GM19455 (cell line): Measurements from ENCODE around the gene GABRP.
"Not testable (repeated sequence)": the region's sequence is repeated elsewhere in the genome, so short reads cannot be mapped to it uniquely, and the experiment has no call there.

ENCODE experiments used
- ATAC-seq: cut with Tn5 transposase; IDR thresholded peaks from one replicate; pipeline ENCODE4 v1.9.1; 2021; ENCODE audit not compliant: unreplicated experiment

Gene GABRP

GRCh38 chr5:170783498-170784247 lies at the start of gene GABRP:
Gene GABRP (plus strand): TSS chr5:170783725. CDS start chr5:170788616, 4,891 bp downstream.
- no peak for ATAC-seq

- no peak for ATAC-seq
These were observed 46.6 kb upstream of the GABRP start for GRCh38 chr5:170736966-170737365.

GRCh38 chr5:170737591-170737990 lies 45.9 kb upstream of the GABRP start:
- ATAC-seq = no peak

- no peak for ATAC-seq
These were observed 44.7 kb upstream of the GABRP start for GRCh38 chr5:170738840-170739239.

GRCh38 chr5:170739446-170739845 lies 44.1 kb upstream of the GABRP start:
- no peak for ATAC-seq

GRCh38 chr5:170740551-170741205 lies 42.8 kb upstream of the GABRP start:
- ATAC-seq = no peak

- no peak for ATAC-seq
These were observed 41.7 kb upstream of the GABRP start for GRCh38 chr5:170741801-170742200.

- ATAC-seq = no peak
These were observed 39.7 kb upstream of the GABRP start for GRCh38 chr5:170743876-170744212.

- ATAC-seq = no peak
These were observed 37.9 kb upstream of the GABRP start for GRCh38 chr5:170745481-170746071.

- ATAC-seq = no peak
These were observed 37.2 kb upstream of the GABRP start for GRCh38 chr5:170746075-170746960.

- no peak for ATAC-seq
These were observed 36.6 kb upstream of the GABRP start for GRCh38 chr5:170746961-170747340.

- no peak for ATAC-seq
These were observed 36.2 kb upstream of the GABRP start for GRCh38 chr5:170747357-170747756.

GRCh38 chr5:170747851-170748250 lies 35.7 kb upstream of the GABRP start:
- ATAC-seq = no peak

- ATAC-seq = no peak
These were observed 34.5 kb upstream of the GABRP start for GRCh38 chr5:170748951-170749471.

- ATAC-seq = no peak
These were observed 33.6 kb upstream of the GABRP start for GRCh38 chr5:170749911-170750431.

- ATAC-seq = no peak
These were observed 32.7 kb upstream of the GABRP start for GRCh38 chr5:170750791-170751190.

- no peak for ATAC-seq
These were observed 31.9 kb upstream of the GABRP start for GRCh38 chr5:170751631-170752030.

- ATAC-seq = no peak
These were observed 31.0 kb upstream of the GABRP start for GRCh38 chr5:170752257-170753215.

- ATAC-seq = no peak
These were observed 30.2 kb upstream of the GABRP start for GRCh38 chr5:170753311-170753710.

GRCh38 chr5:170754508-170754907 lies 29.0 kb upstream of the GABRP start:
- ATAC-seq = not testable (repeated sequence)
